Spleen (tissue), 11 donors: ENCODE measurements around the gene ALKBH8. TPM values are rescaled to one million over a fixed set of nuclear protein-coding genes. Genes with fewer than 3 reads are reported as not detected.
"Not testable (repeated sequence)": the region's sequence is repeated elsewhere in the genome, so short reads cannot be mapped to it uniquely, and the experiment has no call there.

Source experiments
- DNase-seq: peaks from one replicate; pipeline ENCODE4 v3.0.0-alpha.2; 2020
- H3K27ac ChIP-seq, 8 donors: fragments of 200-600 bp; sonication (generic) in 7 of 8; 1 replicate in 4 of 8; 2 replicates in 4 of 8; pipeline versions ENCODE4 v1.5.0 to v1.8.0; 2016 to 2021; ENCODE audit warnings: inconsistent platforms in 4 of 8, mild to moderate bottlenecking in 4 of 8, moderate library complexity in 1 of 8
- H3K27me3 ChIP-seq, 7 donors: fragments of 200-600 bp; sonication (generic) in 6 of 7; replicated peaks in 1 of 7; 1 replicate in 4 of 7; 2 replicates in 3 of 7; pipeline versions ENCODE4 v1.5.0 to v1.8.0; 2016 to 2021; ENCODE audit warnings: inconsistent platforms in 3 of 7, mild to moderate bottlenecking in 1 of 7
- H3K36me3 ChIP-seq, 6 donors: fragments of 200-600 bp; sonication (generic) in 5 of 6; 1 replicate in 4 of 6; 2 replicates in 2 of 6; pipeline versions ENCODE4 v1.5.0 to v1.8.0; 2016 to 2021; ENCODE audit warnings: inconsistent platforms in 2 of 6
- H3K4me1 ChIP-seq, 6 donors: fragments of 200-600 bp; sonication (generic) in 5 of 6; 1 replicate in 3 of 6; 2 replicates in 3 of 6; pipeline versions ENCODE4 v1.5.0 to v1.8.0; 2016 to 2021; ENCODE audit warnings: inconsistent platforms in 3 of 6
- H3K4me3 ChIP-seq, 8 donors: fragments of 200-600 bp; sonication (generic) in 7 of 8; 1 replicate in 4 of 8; 2 replicates in 4 of 8; pipeline versions ENCODE4 v1.5.0 to v1.8.0; 2016 to 2021; ENCODE audit warnings: inconsistent platforms in 4 of 8, mild to moderate bottlenecking in 4 of 8, moderate library complexity in 2 of 8
- H3K9me3 ChIP-seq, 8 donors: fragments of 200-600 bp; sonication (generic) in 7 of 8; 1 replicate in 4 of 8; 2 replicates in 4 of 8; pipeline versions ENCODE4 v1.5.0 to v1.8.0; 2016 to 2021; ENCODE audit warnings: inconsistent platforms in 4 of 8
- CTCF ChIP-seq, 11 experiments: fragments of 200-600 bp in 7 of 11; fragments of 450-650 bp in 4 of 11; sonication (generic) in 4 of 11; IDR thresholded peaks in 8 of 11; conservative IDR thresholded peaks in 3 of 11; 1 replicate in 7 of 11; 2 replicates in 4 of 11; pipeline versions ENCODE4 v1.4.0 to v1.8.0; 2016 to 2021; ENCODE audit warnings: antibody characterized with exemption in 11 of 11, inconsistent platforms in 4 of 11, mild to moderate bottlenecking in 1 of 11
- POLR2A ChIP-seq, 3 donors: fragments of 450-650 bp; IDR thresholded peaks; one replicate each; pipeline ENCODE4 v1.5.1; 2017; ENCODE audit warnings: antibody characterized with exemption in 3 of 3, mild to moderate bottlenecking in 1 of 3
- POLR2AphosphoS5 ChIP-seq, 3 donors: sonication (generic); formaldehyde crosslinking; IDR thresholded peaks; one replicate each; pipeline ENCODE4 v1.5.1; 2017; ENCODE audit warnings: antibody characterized with exemption in 3 of 3
- WGBS, 5 donors: extraction: QIAGEN DNeasy Blood & Tissue Kit in 3 of 5; methylation state at CpG; one replicate each; pipeline versions ENCODE4 v1.1.5 to v1.1.7; 2013 to 2018; 5-methylcytosine and 5-hydroxymethylcytosine counted together
- intact Hi-C: fragments of 100-400 bp; cut with DNase I; formaldehyde crosslinking; loops from one replicate; pipeline ENCODE4 v1.15.0; 2023; ENCODE audit warnings: low total_unique reads
- polyA plus RNA-seq, 3 donors: library from polyadenylated mRNA; stranded (reverse); fragments of 200-250 nt; gene quantifications; one replicate each; pipeline ENCODE4 v1.2.1, GENCODE V29; 2013
- total RNA-seq, 7 donors: library from RNA; depleted of rRNA in 3 of 7; stranded (reverse); fragments of >200 nt in 3 of 7; fragmentation: NEBNext Ultra II Directional in 4 of 7; extraction: Animal tissue kit (Norgen Biotek cat#: 25700) in 4 of 7; gene quantifications; one replicate each; pipeline versions ENCODE4 v1.1.0 to v1.2.1, GENCODE V29; 2016 to 2021
- donor health status: healthy with polysubstance abuse.
- donor health status: DM: no; HTN: no; CAD: no; lungs with moderate emphysema.
- donor health status: DM: no; HTN: no; CAD: no.
- donor health status: Bipolar disorder and iron deficiency.
- donor health status: healthy.
- donor health status: DM: no; HTN: no; CAD: no.
- donor health status: DM: yes; HTN: yes; CAD: no.

ALKBH8 gene
- total and polyA plus RNA-seq, 10 donors: 4.0 to 10.6 (median 9.1) TPM

GRCh38 chr11:107508201-107508857, 57.2 kb downstream of the ALKBH8 start:
- TF ChIP-seq POLR2AphosphoS5 (IDR thresholded peaks at IDR 0.05) (no peak), CTCF (IDR thresholded peaks at IDR 0.05 in 8 of 11, conservative IDR thresholded peaks at IDR 0.05 in 3 of 11) (no peak), POLR2A (IDR thresholded peaks at IDR 0.05) (no peak)
- Histone ChIP-seq H3K9me3 (peaks cover 0 to under 1% (median 0%) of the 10 kb centered on the region in 8 donors), H3K36me3 (peaks cover 0 to 66% (median 28%) of the 10 kb centered on the region in 6 donors), H3K27me3 (no peaks in the 10 kb centered on the region), H3K27ac (no peak overlapping the region), H3K4me1 (no peaks in the 10 kb centered on the region), H3K4me3 (no peak overlapping the region)
- DNase-seq: no peak
- intact Hi-C loops: no loop called here
- WGBS, 5 donors: 86 to 96% (median 90%) methylated on average over 6 of the region's 6 CpGs

GRCh38 chr11:107505647-107506225, 59.8 kb downstream of the ALKBH8 start:
- no peak overlapping the region for H3K27ac ChIP-seq
- peaks cover 0 to 84% (median 39%) of the 10 kb centered on the region in 6 donors for H3K36me3 ChIP-seq

GRCh38 chr11:107504981-107505380, 60.6 kb downstream of the ALKBH8 start:
- TF ChIP-seq POLR2A (IDR thresholded peaks at IDR 0.05): no peak
- H3K4me3 ChIP-seq: no peak overlapping the region
- DNase-seq: no peak
- 94 to 98% (median 97%) methylated on average over 5 of the region's 5 CpGs for WGBS, 5 donors
- no peak overlapping the region for H3K27ac ChIP-seq
- H3K9me3 ChIP-seq: peaks cover 0 to 18% (median 15%) of the 10 kb centered on the region in 8 donors
- peaks cover 0 to 78% (median 35%) of the 10 kb centered on the region in 6 donors for H3K36me3 ChIP-seq
- intact Hi-C loops: no loop called here
- H3K4me1 ChIP-seq: no peaks in the 10 kb centered on the region
- no peaks in the 10 kb centered on the region for H3K27me3 ChIP-seq

More at GRCh38 chr11:107505647-107506225, 59.8 kb downstream of the ALKBH8 start:
- Histone ChIP-seq H3K4me1 (no peaks in the 10 kb centered on the region), H3K27me3 (no peaks in the 10 kb centered on the region), H3K4me3 (no peak overlapping the region), H3K9me3 (peaks cover 0 to 18% (median 15%) of the 10 kb centered on the region in 8 donors)
- intact Hi-C loops: no loop called here
- no peak for DNase-seq
- TF ChIP-seq CTCF (IDR thresholded peaks at IDR 0.05 in 8 of 11, conservative IDR thresholded peaks at IDR 0.05 in 3 of 11) (no peak), POLR2AphosphoS5 (IDR thresholded peaks at IDR 0.05) (no peak), POLR2A (IDR thresholded peaks at IDR 0.05) (no peak)

- no peak overlapping the region for H3K27ac ChIP-seq
- whole genome bisulfite sequencing, 5 donors: 82 to 100% (median 96%) methylated on average over 1 of the region's 1 CpG
- no peak overlapping the region for H3K4me3 ChIP-seq
- H3K27me3 ChIP-seq: no peaks in the 10 kb centered on the region
- H3K4me1 ChIP-seq: no peaks in the 10 kb centered on the region
- no peak for TF ChIP-seq POLR2A (IDR thresholded peaks at IDR 0.05)
- no peak for TF ChIP-seq CTCF (IDR thresholded peaks at IDR 0.05 in 8 of 11, conservative IDR thresholded peaks at IDR 0.05 in 3 of 11)
- no peak for TF ChIP-seq POLR2AphosphoS5 (IDR thresholded peaks at IDR 0.05)
- peaks cover 0 to 56% (median 34%) of the 10 kb centered on the region in 6 donors for H3K36me3 ChIP-seq
- intact Hi-C loops: no loop called here
- peaks cover 0 to 18% (median 15%) of the 10 kb centered on the region in 8 donors for H3K9me3 ChIP-seq
- no peak for DNase-seq
Observed at GRCh38 chr11:107501713-107502112, 63.8 kb downstream of the ALKBH8 start.

- DNase-seq, H3K4me3 ChIP-seq, H3K27ac ChIP-seq, H3K27me3 ChIP-seq, H3K4me1 ChIP-seq, intact Hi-C loops, H3K9me3 ChIP-seq: not testable (repeated sequence)
- WGBS, 5 donors: 92 to 97% (median 96%) methylated on average over 7 of the region's 7 CpGs
- peaks cover 0 to 17% (median 9%) of the 10 kb centered on the region in 6 donors for H3K36me3 ChIP-seq
Observed at GRCh38 chr11:107497371-107497770, 68.2 kb downstream of the ALKBH8 start.
